Body of pancreas (tissue), 4 donors: Measurements from ENCODE around the gene CNPY1. TPM values are rescaled to one million over a fixed set of nuclear protein-coding genes. Genes with fewer than 3 reads are reported as not detected.

Source experiments
- ATAC-seq: fragments of 150-250 bp; one replicate; pipeline ENCODE4 v1.9.1; 2016
- DNase-seq, 4 donors: peaks; one replicate each; pipeline ENCODE4 v3.0.0-alpha.2; 2019
- H3K27ac ChIP-seq, 4 donors: fragments of 200-600 bp; sonication (generic); 1 replicate in 3 of 4; 2 replicates in 1 of 4; pipeline versions ENCODE4 v1.5.1 to v1.6.1; 2016 to 2019; ENCODE audit warnings: mild to moderate bottlenecking in 1 of 4, mixed read lengths in 1 of 4, moderate library complexity in 1 of 4
- H3K27me3 ChIP-seq, 2 donors: fragments of 200-600 bp; sonication (generic); one replicate each; pipeline ENCODE4 v1.6.0; 2016; ENCODE audit warnings: mild to moderate bottlenecking in 1 of 2
- H3K36me3 ChIP-seq, 2 donors: fragments of 200-600 bp; sonication (generic); replicated peaks in 1 of 2; 2 replicates each; pipeline ENCODE4 v1.5.1; 2016; ENCODE audit warnings: low read depth in 2 of 2; ENCODE audit not compliant: insufficient read depth in 1 of 2
- H3K4me1 ChIP-seq: fragments of 200-600 bp; sonication (generic); one replicate; pipeline ENCODE4 v1.6.0; 2016
- H3K4me3 ChIP-seq, 2 donors: fragments of 200-600 bp; sonication (generic); 1 replicate in 1 of 2; 2 replicates in 1 of 2; pipeline ENCODE4 v1.5.1; 2016 to 2019
- H3K9me3 ChIP-seq, 3 donors: fragments of 200-600 bp; sonication (generic); 1 replicate in 2 of 3; 2 replicates in 1 of 3; pipeline ENCODE4 v1.5.1; 2016
- CTCF ChIP-seq, 7 experiments: fragments of 450-650 bp in 4 of 7; fragments of 200-600 bp in 3 of 7; sonication (generic) in 3 of 7; IDR thresholded peaks; one replicate each; pipeline ENCODE4 v1.5.1; 2016 to 2019; ENCODE audit warnings: antibody characterized with exemption in 7 of 7
- POLR2A ChIP-seq, 3 donors: fragments of 450-650 bp; IDR thresholded peaks; one replicate each; pipeline ENCODE4 v1.6.1; 2016; ENCODE audit warnings: antibody characterized with exemption in 3 of 3, mild to moderate bottlenecking in 2 of 3
- WGBS, 2 donors: methylation state at CpG; one replicate each; pipeline ENCODE4 v1.1.5; 2017; 5-methylcytosine and 5-hydroxymethylcytosine counted together
- intact Hi-C: fragments of 100-400 bp; cut with DNase I; formaldehyde crosslinking; loops from one replicate; pipeline ENCODE4 v1.15.1; 2023
- total RNA-seq, 2 donors: library from RNA; depleted of rRNA; stranded (reverse); fragments of >200 nt; gene quantifications; one replicate each; pipeline ENCODE4 v1.1.0, GENCODE V29; 2016

The CNPY1 gene
- total RNA-seq, 2 donors from 2014 or later = not detected

- no peak for DNase-seq
These were observed 18.7 kb downstream of the CNPY1 start for GRCh38 chr7:155527664-155528063.

GRCh38 chr7:155526225-155526624 is 20.1 kb downstream of the CNPY1 start:
- Histone ChIP-seq H3K36me3 (no peaks in the 10 kb centered on the region), H3K27me3 (no peaks in the 10 kb centered on the region), H3K4me3 (no peak overlapping the region), H3K27ac (no peak overlapping the region), H3K9me3 (no peaks in the 10 kb centered on the region), H3K4me1 (no peaks in the 10 kb centered on the region)
- no peak for ATAC-seq
- TF ChIP-seq POLR2A (IDR thresholded peaks at IDR 0.05) (no peak), CTCF (IDR thresholded peaks at IDR 0.05) (no peak)
- intact Hi-C loops = no loop called here
- DNase-seq = no peak
- WGBS, 2 donors = 68 to 74% methylated on average over 13 of the region's 13 CpGs

More at GRCh38 chr7:155527664-155528063, 18.7 kb downstream of the CNPY1 start:
- no peak for ATAC-seq
- intact Hi-C loops = no loop called here
- H3K27me3 ChIP-seq = peaks cover 0 to 7% of the 10 kb centered on the region in 2 donors
- WGBS, 2 donors = 89 to 93% methylated on average over 5 to 7 of the region's 7 CpGs
- no peak for TF ChIP-seq CTCF (IDR thresholded peaks at IDR 0.05)
- no peak for TF ChIP-seq POLR2A (IDR thresholded peaks at IDR 0.05)
- no peak overlapping the region for H3K4me3 ChIP-seq
- no peaks in the 10 kb centered on the region for H3K36me3 ChIP-seq
- no peak overlapping the region for H3K27ac ChIP-seq
- peaks cover 1% of the 10 kb centered on the region for H3K4me1 ChIP-seq
- H3K9me3 ChIP-seq = no peaks in the 10 kb centered on the region

- TF ChIP-seq POLR2A (IDR thresholded peaks at IDR 0.05) = no peak
- TF ChIP-seq CTCF (IDR thresholded peaks at IDR 0.05) = no peak
- Histone ChIP-seq H3K27ac (no peak overlapping the region), H3K4me3 (no peak overlapping the region), H3K27me3 (no peaks in the 10 kb centered on the region), H3K36me3 (no peaks in the 10 kb centered on the region), H3K9me3 (no peaks in the 10 kb centered on the region), H3K4me1 (no peaks in the 10 kb centered on the region)
- WGBS, 2 donors = 74 to 78% methylated on average over 11 of the region's 11 CpGs
- ATAC-seq = no peak
- intact Hi-C loops = no loop called here
- DNase-seq = no peak
These were observed 22.3 kb downstream of the CNPY1 start for GRCh38 chr7:155524018-155524556.

- H3K27ac ChIP-seq = no peak overlapping the region
- ATAC-seq (no peak), DNase-seq (no peak)
- 69 to 85% methylated on average over 10 to 16 of the region's 16 CpGs for WGBS, 2 donors
- TF ChIP-seq CTCF (IDR thresholded peaks at IDR 0.05) (no peak), POLR2A (IDR thresholded peaks at IDR 0.05) (no peak)
- H3K9me3 ChIP-seq = no peaks in the 10 kb centered on the region
- no peak overlapping the region for H3K4me3 ChIP-seq
- intact Hi-C loops = no loop called here
- H3K4me1 ChIP-seq = no peaks in the 10 kb centered on the region
- H3K36me3 ChIP-seq = no peaks in the 10 kb centered on the region
- no peaks in the 10 kb centered on the region for H3K27me3 ChIP-seq
These were observed 23.1 kb downstream of the CNPY1 start for GRCh38 chr7:155523168-155523675.
